DOHH2 (cell line): ENCODE results near the gene ATP2A1.

Experiments used
- EZH2phosphoT487 ChIP-seq: fragments of 200-600 bp; sonication (generic); IDR thresholded peaks from 2 replicates; pipeline ENCODE4 v1.6.1; 2017; ENCODE audit warnings: borderline replicate concordance, mild to moderate bottlenecking, antibody characterized with exemption, low read length, moderate library complexity, mixed read lengths
- TF ChIP-seq, protein P1 (sequence below): fragments of 200-600 bp; sonication (generic); IDR thresholded peaks from one replicate; pipeline ENCODE4 v1.5.1; 2014; ENCODE audit warnings: antibody characterized with exemption, mild to moderate bottlenecking, low read depth, low read length; ENCODE audit not compliant: poor library complexity, severe bottlenecking

DNA sequence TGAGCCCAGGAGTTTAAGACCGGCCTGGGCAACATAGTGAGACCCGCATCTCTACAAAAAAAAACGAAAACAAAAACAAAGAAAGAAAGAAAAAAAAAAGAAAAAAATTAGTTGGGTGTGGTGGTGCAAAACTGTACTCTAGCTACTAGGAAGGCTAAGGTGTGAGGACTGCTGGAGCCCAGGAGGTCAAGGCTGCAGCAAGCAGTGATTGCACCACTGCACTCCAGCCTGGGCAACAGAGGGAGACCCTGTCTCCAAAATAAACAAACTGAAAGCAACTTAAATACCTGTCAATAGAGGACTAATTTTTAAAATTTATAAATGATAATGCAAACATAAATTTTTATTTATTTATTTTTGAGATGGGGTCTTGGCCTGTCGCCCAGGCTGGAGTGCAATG, 17.3 kb downstream of the ATP2A1 start:
- TF ChIP-seq, protein P1, sequence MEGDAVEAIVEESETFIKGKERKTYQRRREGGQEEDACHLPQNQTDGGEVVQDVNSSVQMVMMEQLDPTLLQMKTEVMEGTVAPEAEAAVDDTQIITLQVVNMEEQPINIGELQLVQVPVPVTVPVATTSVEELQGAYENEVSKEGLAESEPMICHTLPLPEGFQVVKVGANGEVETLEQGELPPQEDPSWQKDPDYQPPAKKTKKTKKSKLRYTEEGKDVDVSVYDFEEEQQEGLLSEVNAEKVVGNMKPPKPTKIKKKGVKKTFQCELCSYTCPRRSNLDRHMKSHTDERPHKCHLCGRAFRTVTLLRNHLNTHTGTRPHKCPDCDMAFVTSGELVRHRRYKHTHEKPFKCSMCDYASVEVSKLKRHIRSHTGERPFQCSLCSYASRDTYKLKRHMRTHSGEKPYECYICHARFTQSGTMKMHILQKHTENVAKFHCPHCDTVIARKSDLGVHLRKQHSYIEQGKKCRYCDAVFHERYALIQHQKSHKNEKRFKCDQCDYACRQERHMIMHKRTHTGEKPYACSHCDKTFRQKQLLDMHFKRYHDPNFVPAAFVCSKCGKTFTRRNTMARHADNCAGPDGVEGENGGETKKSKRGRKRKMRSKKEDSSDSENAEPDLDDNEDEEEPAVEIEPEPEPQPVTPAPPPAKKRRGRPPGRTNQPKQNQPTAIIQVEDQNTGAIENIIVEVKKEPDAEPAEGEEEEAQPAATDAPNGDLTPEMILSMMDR = no peak
- no peak for TF ChIP-seq EZH2phosphoT487
